ENCODE data around the gene SLC22A4. TPM values are rescaled to one million over a fixed set of nuclear protein-coding genes. Genes with fewer than 3 reads are reported as not detected.

The SLC22A4 gene
- total and polyA plus RNA-seq, 2 of the 8 experiments (the other 6 are each of a cell fraction or from before 2014, with no cell fraction given) = 0.45 to 0.60 TPM

GRCh38 chr5:132378580-132378979, 84.4 kb downstream of the SLC22A4 start:
- H2BK5ac ChIP-seq (ENCODE audit: low read depth, low read length) = no peak overlapping the region
- H3K79me1 ChIP-seq (ENCODE audit: low read depth, low read length) = no peaks in the 10 kb centered on the region
- no peaks in the 10 kb centered on the region for H4K20me1 ChIP-seq (replicated peaks in 1 of 2; ENCODE audit: control insufficient read depth in 1 of 2, insufficient read depth in 2 of 2, low read length in 2 of 2)
- no peaks in the 10 kb centered on the region for H3K79me2 ChIP-seq (ENCODE audit: control insufficient read depth in 1 of 2, insufficient read depth in 2 of 2, low read length in 2 of 2)
- no peak overlapping the region for H2AK5ac ChIP-seq (ENCODE audit: low read depth, low read length)
- H2BK120ac ChIP-seq (replicated peaks; ENCODE audit: low read depth, low read length) = no peak overlapping the region
- H3K27ac ChIP-seq (ENCODE audit: low read depth, low read length) = no peak overlapping the region
- H3K4ac ChIP-seq (replicated peaks; ENCODE audit: insufficient read length, low read depth, low read length) = no peak overlapping the region
- no peak for DNase-seq (ENCODE audit: low read depth in 1 of 2, low spot score in 2 of 2)
- H2BK20ac ChIP-seq (ENCODE audit: low read length) = no peak overlapping the region
- no peak overlapping the region for H3K4me2 ChIP-seq (ENCODE audit: insufficient read depth in 1 of 2, low read depth in 2 of 2, low read length in 2 of 2)
- FAIRE-seq = no peak
- no peak overlapping the region for H2BK15ac ChIP-seq (ENCODE audit: low read length)
- H3K9ac ChIP-seq (replicated peaks in 1 of 4; ENCODE audit: extremely low read depth in 1 of 4, low read depth in 3 of 4, low read length in 3 of 4) = no peak overlapping the region
- H4K91ac ChIP-seq (replicated peaks; ENCODE audit: insufficient read length, low read length) = no peak overlapping the region
- no peaks in the 10 kb centered on the region for H3K23me2 ChIP-seq (ENCODE audit: low read depth, low read length)
- no peaks in the 10 kb centered on the region for H3K27me3 ChIP-seq (replicated peaks in 1 of 4; ENCODE audit: control insufficient read depth in 3 of 4, extremely low read depth in 1 of 4, insufficient read depth in 3 of 4, low read length in 3 of 4)
- no peak overlapping the region for H3K14ac ChIP-seq (ENCODE audit: insufficient read length)
- H3K56ac ChIP-seq (replicated peaks; ENCODE audit: insufficient read length, low read depth, low read length) = no peak overlapping the region
- no peak overlapping the region for H3K4me3 ChIP-seq (ENCODE audit: extremely low read depth in 1 of 4, insufficient read depth in 2 of 4, low read depth in 3 of 4, low read length in 4 of 4)
- H3K9me3 ChIP-seq (ENCODE audit: insufficient read depth in 2 of 2, low read depth in 1 of 2, low read length in 1 of 2) = no peaks in the 10 kb centered on the region
- H2AFZ ChIP-seq (ENCODE audit: low read length) = no peak overlapping the region
- no peak overlapping the region for H2BK12ac ChIP-seq (ENCODE audit: low read depth, low read length)
- WGBS, 2 experiments (ENCODE audit: extremely low coverage in 1 of 2, insufficient coverage in 1 of 2, insufficient read length in 1 of 2, insufficient replicate concordance in 2 of 2, low coverage in 1 of 2, low lambda C conversion rate in 2 of 2, missing lambda C conversion rate in 1 of 2) = 87% methylated on average over 3 of the region's 3 CpGs; no CpG with 5 or more reads in 1 of the 2 experiments
- H3K23ac ChIP-seq (ENCODE audit: insufficient read length) = no peak overlapping the region
- no peak overlapping the region for H3K18ac ChIP-seq (ENCODE audit: extremely low read depth, low read length)
- H3K36me3 ChIP-seq (ENCODE audit: control insufficient read depth in 2 of 4, insufficient read depth in 4 of 4, low read length in 3 of 4) = no peaks in the 10 kb centered on the region; a peak in 1 of 8 replicates
- no peak overlapping the region for H4K5ac ChIP-seq (ENCODE audit: insufficient read length, low read depth, low read length)
- CTCF ChIA-PET (ENCODE audit: partially characterized antibody) = interaction anchor here (0.6 to 1.5 kb wide), 10 partner anchors 8 to 376 kb away, joined by 3 to 5 read pairs (median 3); no protein-coding TSS in a partner anchor
- H3K4me1 ChIP-seq (replicated peaks in 1 of 4; ENCODE audit: control insufficient read depth in 3 of 4, insufficient read depth in 4 of 4, low read length in 3 of 4) = no peaks in the 10 kb centered on the region
- H4K8ac ChIP-seq (ENCODE audit: extremely low read depth, insufficient read depth, low read length) = no peak overlapping the region
- POLR2A ChIA-PET (ENCODE audit: partially characterized antibody) = interaction anchor here (0.8 to 1.0 kb wide), 2 partner anchors 46 to 112 kb away, joined by 3 read pairs; no protein-coding TSS in a partner anchor
- no peak for TF ChIP-seq HDAC2 (IDR thresholded peaks at IDR 0.05; ENCODE audit: borderline replicate concordance in 1 of 2, low read depth in 2 of 2, low read length in 2 of 2)
- no peak for TF ChIP-seq RNF2 (IDR thresholded peaks at IDR 0.05; ENCODE audit: borderline replicate concordance, low read depth, low read length, missing control alignments, poor library complexity, severe bottlenecking)
- TF ChIP-seq SRF (IDR thresholded peaks at IDR 0.05; ENCODE audit: low read depth, low read length) = no peak
- no peak for TF ChIP-seq SP1 (IDR thresholded peaks at IDR 0.05; ENCODE audit: low read depth, low read length)
- TF ChIP-seq, protein P1, sequence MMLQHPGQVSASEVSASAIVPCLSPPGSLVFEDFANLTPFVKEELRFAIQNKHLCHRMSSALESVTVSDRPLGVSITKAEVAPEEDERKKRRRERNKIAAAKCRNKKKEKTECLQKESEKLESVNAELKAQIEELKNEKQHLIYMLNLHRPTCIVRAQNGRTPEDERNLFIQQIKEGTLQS (IDR thresholded peaks at IDR 0.05; ENCODE audit: insufficient read depth, low read depth, low read length) = no peak
- no peak for TF ChIP-seq FOSL1 (IDR thresholded peaks at IDR 0.05; ENCODE audit: insufficient read depth, low read depth, low read length)
- TF ChIP-seq RAD21 (IDR thresholded peaks at IDR 0.05 in 1 of 2, conservative IDR thresholded peaks at IDR 0.05 in 1 of 2; ENCODE audit: low read depth in 2 of 2, low read length in 2 of 2) = no peak
- no peak for TF ChIP-seq BCL11A (IDR thresholded peaks at IDR 0.05; ENCODE audit: low read depth in 2 of 2, low read length in 2 of 2)
- no peak for TF ChIP-seq SAP30 (IDR thresholded peaks at IDR 0.05; ENCODE audit: insufficient read depth, insufficient replicate concordance, low read length)
- TF ChIP-seq TCF12 (IDR thresholded peaks at IDR 0.05; ENCODE audit: low read depth, low read length) = no peak
- no peak for TF ChIP-seq CHD2 (IDR thresholded peaks at IDR 0.05; ENCODE audit: low read length)
- TF ChIP-seq POLR2A (IDR thresholded peaks at IDR 0.05; ENCODE audit: control extremely low read depth in 1 of 2, low read depth in 2 of 2, low read length in 2 of 2) = no peak
- no peak for TF ChIP-seq SIX5 (IDR thresholded peaks at IDR 0.05; ENCODE audit: low read depth, low read length)

Measured in H1 (cell line).